ENCODE measurements around the gene GADD45A.

DNA sequence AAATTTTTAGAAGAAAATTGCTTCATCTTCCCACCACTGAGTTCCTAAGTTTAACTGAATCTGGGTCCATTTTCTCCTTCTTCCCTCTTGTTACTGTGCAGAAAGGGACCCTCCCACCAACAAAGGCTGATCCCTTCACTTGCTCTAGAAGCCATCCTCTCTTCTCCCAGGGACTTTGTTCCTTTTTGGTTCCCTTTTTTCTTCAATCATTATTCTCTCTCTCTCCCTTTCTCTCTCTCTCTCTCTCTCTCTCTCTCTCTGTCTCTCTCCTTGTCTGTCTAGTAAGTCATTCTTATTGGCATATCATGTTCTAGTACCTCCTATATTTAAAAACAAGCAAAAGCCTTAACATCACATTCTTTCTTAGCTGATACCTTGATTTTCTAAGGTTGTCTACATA is 31.7 kb upstream of the GADD45A start:
- no peak for TF ChIP-seq ZNF70 (CRISPR knock-in tag; IDR thresholded peaks at IDR 0.05)
- TF ChIP-seq, protein P1, sequence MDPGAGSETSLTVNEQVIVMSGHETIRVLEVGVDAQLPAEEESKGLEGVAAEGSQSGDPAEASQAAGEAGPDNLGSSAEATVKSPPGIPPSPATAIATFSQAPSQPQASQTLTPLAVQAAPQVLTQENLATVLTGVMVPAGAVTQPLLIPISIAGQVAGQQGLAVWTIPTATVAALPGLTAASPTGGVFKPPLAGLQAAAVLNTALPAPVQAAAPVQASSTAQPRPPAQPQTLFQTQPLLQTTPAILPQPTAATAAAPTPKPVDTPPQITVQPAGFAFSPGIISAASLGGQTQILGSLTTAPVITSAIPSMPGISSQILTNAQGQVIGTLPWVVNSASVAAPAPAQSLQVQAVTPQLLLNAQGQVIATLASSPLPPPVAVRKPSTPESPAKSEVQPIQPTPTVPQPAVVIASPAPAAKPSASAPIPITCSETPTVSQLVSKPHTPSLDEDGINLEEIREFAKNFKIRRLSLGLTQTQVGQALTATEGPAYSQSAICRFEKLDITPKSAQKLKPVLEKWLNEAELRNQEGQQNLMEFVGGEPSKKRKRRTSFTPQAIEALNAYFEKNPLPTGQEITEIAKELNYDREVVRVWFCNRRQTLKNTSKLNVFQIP (CRISPR knock-in tag; IDR thresholded peaks at IDR 0.05; ENCODE audit: borderline replicate concordance, low read depth), result no peak
- TF ChIP-seq PATZ1 (CRISPR knock-in tag; IDR thresholded peaks at IDR 0.05; ENCODE audit: borderline replicate concordance), result no peak
- no peak for TF ChIP-seq OSR1 (CRISPR knock-in tag; IDR thresholded peaks at IDR 0.05)
- TF ChIP-seq RARB (CRISPR knock-in tag; IDR thresholded peaks at IDR 0.05), result no peak
- TF ChIP-seq CSDC2 (CRISPR knock-in tag; IDR thresholded peaks at IDR 0.05), result no peak
- TF ChIP-seq ZC3H10 (CRISPR knock-in tag; IDR thresholded peaks at IDR 0.05), result no peak
- no peak for TF ChIP-seq ZFP30 (CRISPR knock-in tag; IDR thresholded peaks at IDR 0.05)
- no peak for TF ChIP-seq TSHZ2 (CRISPR knock-in tag; IDR thresholded peaks at IDR 0.05)
- TF ChIP-seq ARNTL (CRISPR knock-in tag; IDR thresholded peaks at IDR 0.05; ENCODE audit: borderline replicate concordance, low read depth), result no peak
- TF ChIP-seq ISL1 (CRISPR knock-in tag; IDR thresholded peaks at IDR 0.05), result no peak
- TF ChIP-seq ZFP3 (CRISPR knock-in tag; IDR thresholded peaks at IDR 0.05), result no peak
